Fibroblast of the conjunctiva (primary cell): Measurements from ENCODE around the gene OPCML.

Experiments
- DNase-seq: peaks from one replicate; pipeline ENCODE4 v3.0.0-alpha.2; 2010; ENCODE audit warnings: low read depth

OPCML gene

DNA sequence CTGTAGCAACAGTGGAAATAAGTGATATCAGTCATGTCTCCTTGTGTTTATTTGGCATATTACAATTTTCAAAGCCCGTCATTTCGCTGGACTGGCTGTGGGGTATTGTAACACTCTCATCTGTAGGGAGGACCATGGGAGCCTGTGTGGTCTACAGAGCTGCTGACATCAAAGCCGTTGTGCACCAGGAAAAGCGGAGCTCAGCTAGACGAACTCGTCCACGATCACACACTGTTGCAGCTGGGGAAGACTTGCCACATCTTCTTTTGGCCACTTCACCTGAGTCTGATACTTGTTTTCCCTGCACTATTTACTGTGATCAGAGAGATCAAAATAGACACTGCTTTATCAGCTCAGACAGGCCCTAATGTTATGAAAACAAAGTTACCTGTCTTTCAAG is 741.3 kb downstream of the OPCML start:
- no peak for DNase-seq

DNA sequence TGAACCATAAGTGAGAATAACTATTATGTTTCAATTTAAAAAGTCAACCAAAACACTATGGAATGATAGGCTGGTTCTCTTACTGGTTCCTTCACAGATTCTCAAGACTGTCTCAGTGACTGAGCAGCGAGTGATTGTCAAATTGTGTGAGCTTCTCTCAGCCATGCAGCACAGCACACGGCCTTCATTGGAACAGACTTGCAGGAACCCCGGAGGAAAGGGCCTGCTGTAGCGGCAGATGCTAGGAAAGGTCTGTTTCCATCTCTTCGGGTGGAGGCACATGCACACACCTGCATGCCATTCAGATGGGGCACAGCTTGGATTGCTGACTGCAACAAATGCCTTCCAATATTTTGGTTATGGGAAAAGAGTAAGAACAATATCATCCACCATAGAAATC is 741.8 kb downstream of the OPCML start:
- no peak for DNase-seq

DNA sequence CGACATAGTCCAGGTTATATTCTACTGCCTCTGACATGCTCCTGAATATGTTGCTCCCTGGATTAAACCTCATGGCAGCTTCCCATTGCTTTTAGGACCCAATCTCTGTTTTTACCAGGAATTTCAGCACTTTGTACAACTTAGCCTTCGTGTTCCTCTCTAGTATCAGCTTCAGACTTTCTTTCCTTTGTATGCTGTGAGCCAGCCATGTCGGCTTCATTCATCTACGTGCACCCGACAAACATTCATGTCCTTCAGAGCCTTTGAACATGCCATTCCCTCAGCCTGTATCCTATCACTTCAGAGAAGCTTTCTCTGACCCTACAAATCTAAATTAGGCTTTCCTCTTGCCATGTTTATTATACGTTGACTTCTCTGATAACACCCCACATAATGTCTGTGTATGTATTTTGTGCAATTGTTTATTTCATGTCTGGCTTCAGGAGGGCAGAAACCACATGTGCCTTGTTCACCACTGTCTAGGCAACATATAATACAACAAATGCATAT is 743.4 kb downstream of the OPCML start:
- no peak for DNase-seq

DNA sequence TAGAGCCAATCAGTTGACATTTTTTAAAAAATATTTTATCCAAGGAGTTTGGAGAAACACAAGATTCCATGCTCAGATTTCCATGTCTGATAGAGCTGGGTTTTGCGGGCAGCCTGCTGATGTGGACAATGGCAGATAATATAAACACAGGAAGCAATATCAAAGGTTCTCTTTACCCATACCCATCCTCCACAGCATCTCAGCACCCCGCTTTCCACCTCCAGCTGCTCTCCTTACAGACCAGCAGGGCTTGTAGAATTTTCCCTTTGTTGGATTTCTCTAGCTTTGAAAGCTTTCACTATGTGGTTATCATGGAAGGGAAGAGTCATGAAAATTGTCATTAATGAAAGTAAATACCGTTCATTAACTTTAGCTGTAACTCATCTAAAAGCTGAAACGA is 746.4 kb downstream of the OPCML start:
- DNase-seq, result no peak

DNA sequence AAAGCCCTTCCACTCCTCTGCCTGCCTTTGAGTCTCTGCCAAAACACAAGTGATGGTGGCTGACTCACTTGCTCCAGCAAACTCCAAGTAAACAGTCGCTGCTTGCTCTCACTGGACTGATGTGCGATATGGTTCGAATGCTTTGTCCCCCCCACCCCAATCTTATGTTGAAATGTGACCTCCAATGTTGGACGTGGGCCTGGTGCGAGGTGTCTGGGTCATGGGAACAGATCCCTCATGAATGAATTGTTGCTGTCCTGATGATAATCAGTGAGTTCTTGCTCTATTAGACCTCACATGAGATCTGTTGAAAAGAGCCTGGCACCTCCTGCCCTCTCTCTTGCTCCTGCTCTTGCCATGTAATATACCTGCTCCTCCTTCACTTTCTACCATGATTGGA is 747.9 kb downstream of the OPCML start:
- DNase-seq, result no peak

DNA sequence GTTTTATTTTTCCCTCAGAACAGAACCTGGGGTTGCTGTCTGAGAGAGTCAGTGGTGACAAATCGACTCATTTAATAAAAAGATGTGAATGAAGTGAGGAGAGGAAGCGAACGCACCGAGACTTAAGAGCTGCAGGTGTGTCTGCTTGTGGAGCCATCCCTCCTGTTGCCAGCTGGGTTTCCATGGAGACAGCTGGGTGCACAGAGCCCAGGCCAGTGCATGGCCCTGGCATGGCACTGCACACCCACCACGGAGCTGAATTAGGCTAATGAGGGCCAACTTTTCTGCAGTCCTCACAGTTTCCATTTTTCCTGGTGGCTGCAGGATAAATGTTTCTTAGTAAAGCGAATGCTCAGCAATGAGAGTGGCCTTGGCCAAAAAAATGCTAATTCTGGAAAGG is 750.2 kb downstream of the OPCML start:
- DNase-seq, result no peak

DNA sequence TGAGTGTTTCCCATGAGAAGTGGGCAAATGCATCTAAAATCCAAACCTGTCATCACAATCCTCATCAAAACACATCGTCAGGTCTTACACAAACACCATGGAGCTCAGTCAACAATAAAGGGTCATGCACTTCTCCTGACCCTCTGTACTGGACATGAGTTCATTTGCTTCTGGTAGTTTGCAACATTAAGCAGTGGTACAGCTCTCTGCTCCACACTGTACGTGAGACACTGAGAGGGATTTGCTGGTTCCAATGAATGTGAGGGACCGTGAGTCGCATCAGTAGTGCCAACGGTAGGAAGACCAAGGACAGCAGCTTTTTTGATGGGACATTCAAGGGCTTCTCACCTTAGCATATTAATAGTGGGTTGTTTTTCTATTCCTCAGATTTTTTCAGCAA is 752.3 kb downstream of the OPCML start:
- no peak for DNase-seq

DNA sequence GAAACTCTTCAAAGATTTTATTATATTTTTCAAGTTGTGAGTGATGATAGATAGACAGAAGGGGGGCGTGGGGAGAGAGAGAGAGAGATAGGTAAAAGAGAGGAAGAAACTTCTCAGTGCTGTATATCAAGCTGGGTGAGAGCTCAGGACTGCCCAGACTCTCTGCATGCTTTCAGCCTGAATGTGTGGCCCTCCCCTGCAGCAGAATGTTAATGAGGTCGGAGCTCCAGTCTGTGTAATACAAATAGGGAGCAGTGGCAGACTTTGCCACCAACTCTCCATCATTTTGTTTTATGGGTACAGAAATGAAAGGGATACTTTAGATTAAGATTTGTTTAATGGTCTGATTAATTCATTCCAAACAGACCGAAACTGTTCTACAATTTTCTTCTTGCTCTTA is 752.8 kb downstream of the OPCML start:
- no peak for DNase-seq

DNA sequence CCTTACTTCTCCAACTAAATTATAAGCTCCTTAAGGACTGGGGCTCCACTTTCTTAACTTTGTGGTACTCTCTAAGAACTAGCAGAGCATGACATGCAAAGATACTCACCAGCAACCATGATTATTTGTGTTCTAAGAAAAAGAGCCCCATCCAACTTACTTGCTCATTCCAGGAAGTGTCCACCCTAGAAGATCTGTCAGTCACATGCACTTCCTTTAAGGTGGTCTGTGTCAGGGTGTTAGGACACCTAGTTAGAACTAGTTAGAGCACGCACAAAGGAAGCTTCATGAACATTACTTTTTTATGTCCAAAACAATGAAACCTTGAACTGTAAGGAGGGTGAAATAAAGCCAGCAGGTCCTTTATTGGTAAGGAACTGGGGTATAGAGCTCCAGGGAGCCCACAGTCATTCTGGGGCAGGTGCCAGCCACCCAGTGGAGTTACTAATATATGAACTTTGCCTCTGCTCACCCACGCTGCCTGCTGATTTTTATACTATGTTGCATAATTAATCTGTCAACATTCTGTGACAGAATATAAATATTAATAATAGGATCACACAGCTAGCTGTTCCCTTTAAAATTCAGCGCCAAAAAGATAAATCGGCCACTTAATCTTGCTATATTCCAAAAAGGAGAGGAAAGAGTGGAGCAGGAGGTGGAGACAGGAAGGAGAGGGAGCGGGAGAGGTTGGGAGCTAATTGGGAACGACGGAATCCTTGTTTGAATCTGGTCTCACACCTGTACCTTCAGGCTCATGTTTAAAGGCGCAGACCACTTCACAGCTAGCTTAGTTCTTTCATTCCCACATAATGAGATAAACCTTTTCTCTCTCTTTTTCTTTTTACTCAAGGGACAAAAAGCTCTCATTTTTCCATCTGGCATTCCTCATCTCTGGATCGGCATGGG is 755.0 kb downstream of the OPCML start:
- DNase-seq, result no peak

DNA sequence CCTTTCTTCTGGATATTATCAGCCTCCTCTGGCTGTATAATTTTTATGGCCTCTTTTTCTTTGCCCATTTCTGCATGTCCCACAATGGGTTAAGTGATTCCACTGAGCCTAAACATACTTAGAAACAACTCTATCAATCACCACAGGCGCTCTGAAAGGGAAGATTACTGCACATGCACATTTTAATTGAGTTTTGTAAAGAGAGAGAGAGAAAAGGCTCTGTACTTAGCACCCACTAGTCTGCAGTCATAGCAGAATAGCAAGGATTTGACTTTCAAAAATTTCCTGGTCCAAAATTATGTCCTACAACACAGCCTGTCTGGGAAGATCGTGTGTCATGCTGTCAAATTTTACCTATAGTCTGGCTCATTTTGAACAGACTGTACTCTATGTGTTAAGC is 758.5 kb downstream of the OPCML start:
- no peak for DNase-seq

DNA sequence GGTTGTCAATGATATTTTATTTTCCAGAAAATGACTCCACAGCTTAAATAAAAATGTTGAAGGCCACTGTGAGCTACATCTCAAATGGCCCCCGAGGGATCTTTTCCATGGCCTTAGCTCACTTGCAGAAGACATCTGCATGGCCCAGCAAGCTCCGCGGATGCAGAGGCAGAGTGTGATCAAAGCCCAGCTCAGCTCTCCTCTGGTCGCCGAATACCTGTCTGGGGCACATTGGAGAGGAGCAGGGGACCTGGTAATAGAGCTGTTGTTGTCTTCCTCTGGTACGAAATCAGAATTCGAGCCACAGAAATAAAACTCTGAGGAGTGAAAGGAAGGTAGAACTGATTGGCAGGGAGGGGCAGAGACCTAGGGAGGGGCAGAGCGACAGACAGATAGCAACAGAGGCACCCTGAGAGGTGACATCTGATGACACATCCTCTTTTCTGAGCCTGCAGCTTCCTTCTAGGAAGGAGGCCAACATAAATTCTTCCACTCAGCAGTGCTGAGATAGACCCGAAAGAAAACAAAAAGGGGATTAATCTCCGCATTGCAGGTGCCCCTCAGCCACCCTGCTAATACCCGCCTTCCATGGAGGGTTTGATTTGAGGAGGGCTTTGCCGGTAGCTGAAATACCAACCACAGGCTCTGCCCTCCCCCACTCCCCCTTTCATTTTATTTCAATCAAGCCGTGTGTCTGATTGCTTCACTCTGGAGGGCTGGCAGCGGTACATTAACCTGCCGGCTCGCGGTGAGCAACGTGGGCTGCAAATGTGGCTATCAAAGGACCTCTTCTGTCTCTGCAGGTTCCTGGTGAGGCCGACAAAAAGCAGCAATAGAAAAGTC is 759.4 kb downstream of the OPCML start:
- no peak for DNase-seq

DNA sequence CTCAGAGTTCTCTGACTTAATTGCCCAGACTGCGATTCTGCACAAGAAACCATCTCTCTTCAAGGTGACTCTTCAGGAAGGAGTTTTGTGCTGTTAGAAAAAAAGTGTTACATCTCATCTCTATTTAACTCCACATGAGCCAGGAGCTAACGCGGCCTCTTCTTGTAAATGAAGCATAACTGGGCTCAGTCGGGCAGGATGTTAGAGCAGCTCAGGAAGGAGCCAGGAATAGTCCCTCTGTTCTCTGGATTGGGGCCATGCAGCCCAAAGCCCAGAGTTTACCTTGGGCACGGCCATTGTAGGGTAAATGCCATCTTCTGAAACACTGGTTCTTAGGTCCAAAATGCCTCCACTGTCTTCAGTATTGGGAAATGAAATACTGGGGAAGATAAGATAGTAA is 760.6 kb downstream of the OPCML start:
- DNase-seq, result no peak

DNA sequence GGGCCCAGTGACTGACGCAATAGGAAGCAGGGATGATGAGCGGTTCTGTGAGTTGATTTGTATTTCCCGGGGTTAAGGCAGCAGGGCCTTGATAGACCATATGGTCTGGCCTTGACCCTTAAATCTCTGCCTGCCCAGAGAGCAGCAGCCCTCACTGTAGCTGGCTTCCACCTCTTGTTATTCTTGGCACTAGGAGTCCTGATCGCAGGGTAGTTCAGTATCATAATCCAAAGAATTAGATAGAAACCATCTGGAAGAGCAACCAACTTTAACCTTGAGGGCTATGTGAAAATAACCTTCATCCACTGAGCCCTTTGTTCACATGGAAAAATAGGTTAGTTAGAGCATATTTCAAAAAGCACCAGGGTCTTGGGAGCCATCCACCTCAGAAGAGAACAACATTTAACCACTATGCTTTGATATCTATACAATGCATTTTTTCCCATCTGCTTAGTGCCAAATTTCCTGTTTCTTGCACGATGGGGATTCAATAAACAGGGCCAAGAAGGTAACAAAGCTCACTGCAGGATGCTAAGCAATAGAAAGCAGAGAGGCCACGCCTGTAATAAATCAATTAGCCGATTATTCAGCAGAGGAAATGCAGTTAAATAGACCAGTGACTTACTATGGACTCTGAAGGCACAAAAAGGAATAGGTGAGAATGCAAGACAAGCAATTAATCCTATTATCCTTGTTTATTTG is 761.3 kb downstream of the OPCML start:
- no peak for DNase-seq

DNA sequence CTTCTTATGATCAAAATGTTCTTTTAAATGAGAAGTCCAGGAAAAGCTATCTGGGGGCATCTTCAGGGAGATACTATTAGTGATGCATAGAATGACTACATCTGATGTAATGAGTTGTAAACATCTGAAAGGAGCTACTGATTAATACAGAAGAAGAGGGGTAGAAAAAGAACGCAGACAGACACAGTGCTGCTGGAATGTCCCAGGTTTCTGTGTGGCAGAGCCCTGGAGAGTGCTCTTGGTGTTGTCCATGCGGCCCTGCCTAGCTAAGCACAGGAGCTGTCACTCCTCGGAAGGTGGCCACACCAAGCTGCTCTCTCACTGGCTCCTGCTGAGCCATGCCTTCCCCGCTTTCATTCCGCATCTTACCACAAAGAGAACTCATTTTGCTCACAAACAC is 768.8 kb downstream of the OPCML start:
- DNase-seq, result no peak

DNA sequence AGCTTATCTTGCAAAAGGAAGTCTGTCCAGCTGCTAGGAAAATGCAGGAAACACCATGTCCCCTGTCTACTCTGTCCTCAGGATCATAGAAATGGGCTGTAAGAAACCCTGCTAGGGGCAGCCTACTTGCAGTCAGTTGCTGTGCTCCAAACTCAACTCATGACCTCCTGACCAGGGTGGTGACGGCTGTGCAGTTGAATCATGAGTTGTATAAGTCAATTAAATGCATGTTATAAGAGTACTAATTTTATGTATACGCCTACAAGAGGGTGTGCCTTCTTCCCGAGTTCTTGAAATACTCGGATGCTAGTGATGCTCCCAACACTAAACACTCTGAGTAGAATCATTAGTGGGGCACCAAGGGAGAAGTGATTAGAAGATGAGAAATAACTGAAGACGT is 776.4 kb downstream of the OPCML start:
- DNase-seq, result no peak

DNA sequence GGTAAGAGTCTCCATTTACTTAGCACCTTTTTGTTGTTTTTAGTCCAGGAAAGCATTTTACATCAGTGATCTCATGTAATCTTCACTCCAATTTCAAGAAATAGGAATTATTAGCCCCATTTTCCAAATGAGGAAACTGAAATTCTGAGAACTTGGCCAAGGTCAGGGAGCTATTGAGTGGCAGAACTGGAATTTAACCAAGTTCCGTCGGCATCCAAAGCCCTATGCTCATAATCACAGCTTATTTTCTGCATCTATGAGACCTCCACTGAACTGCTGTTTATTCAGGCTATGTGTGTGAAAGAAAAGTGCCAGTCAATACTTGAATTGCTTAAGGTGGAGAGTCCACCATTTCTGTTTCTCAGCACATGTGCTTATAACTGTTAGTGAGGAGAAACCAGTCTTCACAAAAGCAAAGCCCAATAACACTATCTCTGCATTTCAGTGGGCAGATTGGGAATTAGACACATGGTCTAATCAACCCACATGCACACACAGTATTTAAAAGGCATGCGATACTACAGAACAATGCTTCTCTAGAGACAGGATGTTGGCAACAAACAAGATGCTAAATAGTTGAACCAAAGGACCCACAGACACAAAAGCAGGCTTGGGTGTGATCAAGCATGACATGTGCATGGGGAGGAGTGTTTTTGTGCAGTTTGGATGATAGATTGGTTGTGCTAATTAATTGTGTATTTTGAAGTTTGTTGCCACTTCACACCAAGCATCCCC is 780.6 kb downstream of the OPCML start:
- no peak for DNase-seq

DNA sequence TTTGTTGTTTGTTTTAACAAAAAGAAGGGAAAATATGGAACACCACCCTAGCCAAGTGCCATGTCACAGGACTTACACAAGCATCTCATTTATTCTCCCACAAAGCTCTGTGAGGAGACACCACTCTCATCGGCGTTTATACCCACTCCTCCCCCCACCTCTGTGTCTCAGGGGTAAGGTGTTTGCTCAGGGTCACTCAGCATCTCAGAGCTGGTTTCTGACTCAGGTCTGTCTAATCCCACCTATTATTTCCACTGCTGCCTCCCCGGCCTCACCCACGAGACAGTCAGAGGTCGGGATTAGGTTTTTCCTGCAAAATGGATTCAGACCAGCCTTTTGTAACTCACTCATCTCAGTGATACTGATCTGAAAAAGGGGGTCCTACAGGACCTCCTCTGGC is 786.0 kb downstream of the OPCML start:
- DNase-seq, result no peak

DNA sequence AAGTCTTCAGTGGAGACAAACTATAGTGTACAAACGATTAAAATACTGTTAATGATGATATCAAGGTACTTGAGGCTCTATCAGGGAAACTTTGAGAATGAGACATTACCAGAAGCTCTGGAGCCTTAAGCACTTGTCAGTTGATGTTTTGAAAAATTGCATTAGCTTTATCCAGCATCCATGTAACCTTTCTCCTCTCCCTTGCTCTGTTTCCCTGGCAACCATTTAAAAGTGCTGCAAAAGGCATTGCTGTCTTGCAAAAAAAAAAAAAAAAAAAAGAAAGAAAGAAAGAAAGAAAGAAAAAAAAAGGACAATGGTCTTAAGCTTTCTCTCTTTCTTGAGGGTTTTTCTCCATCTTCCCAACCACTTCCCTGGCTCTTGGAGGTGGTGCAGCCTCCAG is 787.0 kb downstream of the OPCML start:
- DNase-seq, result no peak

DNA sequence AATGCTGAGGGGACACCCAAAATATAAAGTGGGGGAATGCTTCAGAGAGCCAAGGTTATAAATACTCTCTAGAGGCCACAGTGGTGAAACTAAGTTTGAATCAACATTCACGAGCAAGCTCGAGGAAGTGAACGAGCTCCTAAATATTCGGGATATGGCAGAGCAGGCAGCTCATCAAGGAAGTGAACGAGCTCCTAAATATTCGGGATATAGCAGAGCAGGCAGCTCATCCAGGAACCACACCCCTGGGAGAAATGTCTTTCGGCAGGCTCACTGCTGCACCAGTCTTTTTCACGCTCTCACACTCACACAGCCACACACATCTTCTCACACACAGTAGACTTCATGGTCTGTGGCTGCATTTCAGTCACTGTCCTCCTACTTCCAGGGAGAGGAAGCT is 787.5 kb downstream of the OPCML start:
- DNase-seq, result no peak

DNA sequence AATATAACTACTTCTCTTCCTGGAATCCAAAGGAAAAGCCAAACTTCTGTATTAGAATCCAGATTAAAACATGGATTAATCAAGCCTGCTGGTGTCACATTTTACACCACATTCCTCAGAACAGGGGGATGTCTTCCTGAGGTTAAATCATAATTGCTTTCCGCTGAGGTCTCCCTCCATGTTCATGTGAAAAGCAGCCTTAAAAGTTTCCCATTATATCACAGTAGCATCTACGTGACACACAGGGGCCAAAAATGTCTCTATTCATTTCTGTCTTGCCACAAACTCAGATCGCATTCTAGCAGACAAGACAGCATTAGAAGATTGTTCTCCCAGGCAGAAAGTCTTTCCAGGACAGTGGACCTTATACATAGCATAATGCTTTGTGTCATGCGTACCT is 788.7 kb downstream of the OPCML start:
- no peak for DNase-seq

DNA sequence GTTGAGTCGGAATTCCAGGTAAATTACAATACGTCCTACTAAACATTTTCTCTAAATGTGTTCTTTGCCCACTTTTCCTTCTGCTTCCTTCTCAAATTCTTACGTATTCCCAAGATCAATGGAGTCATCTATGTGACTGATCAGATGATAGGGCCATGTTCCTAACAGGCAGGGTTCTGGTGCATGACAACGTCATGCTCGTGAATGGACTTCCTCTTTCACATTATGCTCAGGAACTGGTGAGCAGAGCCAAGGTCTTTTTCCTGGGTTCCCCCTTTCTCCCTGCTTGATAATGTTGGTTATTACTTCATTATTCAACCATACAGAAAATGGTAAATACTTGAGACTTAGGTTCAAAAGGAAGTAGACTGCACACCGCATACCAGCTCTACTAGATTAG is 789.4 kb downstream of the OPCML start:
- no peak for DNase-seq

DNA sequence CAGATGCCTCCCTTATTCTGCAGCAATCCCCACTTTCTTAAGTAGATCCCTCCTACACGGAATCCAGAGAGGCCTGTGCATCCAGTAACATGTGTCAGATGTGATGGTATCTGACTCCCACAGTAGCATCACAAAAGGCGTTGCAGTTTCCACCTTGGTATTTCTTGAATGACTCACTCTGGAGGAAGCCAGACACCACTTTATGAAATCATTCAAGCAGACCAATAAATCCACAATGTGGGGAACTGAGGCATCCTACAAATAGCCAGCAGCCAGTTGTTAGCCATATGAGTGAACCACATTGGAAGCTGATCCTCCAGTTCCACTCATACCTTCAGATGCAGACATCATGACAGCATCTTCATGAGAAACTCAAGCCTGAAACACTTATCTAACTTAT is 798.1 kb downstream of the OPCML start:
- DNase-seq, result no peak
